K562 (cell line): ENCODE measurements around the gene TBL1X. TPM values are rescaled to one million over a fixed set of nuclear protein-coding genes. Genes with fewer than 3 reads are reported as not detected.

Experiments used
- ATAC-seq: fragments of 200-7000 bp; cut with Tn5 transposase; 3 replicates; pipeline ENCODE4 v1.9.1; 2020; ENCODE audit warnings: moderate library complexity
- BruUV-seq: library from RNA; stranded (reverse); fragments of 400-500 nt; replicated peaks from 2 replicates; lab custom pipeline; 2021; lab: Mats Ljungman, UMichigan
- CTCF ChIA-PET: fragments of 300-600 bp; formaldehyde crosslinking; extraction: SDS; loops from one replicate; lab custom pipeline; 2021; ENCODE audit warnings: low intra/inter-chr PET ratio; lab: Yijun Ruan, JAX
- POLR2A ChIA-PET: fragments of 300-600, 350-650 bp; sonication (Branson Sonifier 250); formaldehyde crosslinking; extraction: SDS; loops from one replicate; lab custom pipeline; 2021; ENCODE audit warnings: antibody characterized with exemption, inconsistent platforms; lab: Yijun Ruan, JAX
- DNase-seq, 4 experiments: peaks; one replicate each; pipeline versions ENCODE4 v3.0.0 to v3.0.0-alpha.2; 2011 to 2018; ENCODE audit warnings: low spot score in 3 of 4, mixed read lengths in 3 of 4; ENCODE audit errors: extremely low read depth in 1 of 4
- FAIRE-seq: peaks from 2 replicates; lab custom pipeline; 2011; peaks lifted over from hg19 to GRCh38; lab: Jason Lieb, UNC
- H2AFZ ChIP-seq: 2 replicates; pipeline ENCODE4 v1.6.0; 2011; ENCODE audit warnings: low read depth, low read length, control low read depth, inconsistent platforms
- H3K27ac ChIP-seq: fragments of 200-600 bp; 3 replicates; pipeline ENCODE4 v1.8.0; 2011; ENCODE audit warnings: low read depth, mild to moderate bottlenecking, control low read depth, inconsistent platforms, low read length, moderate library complexity, mixed read lengths; ENCODE audit errors: extremely low read depth
- H3K27me3 ChIP-seq, 2 experiments: fragments of 300-600 bp in 1 of 2; 2 replicates in 1 of 2; 3 replicates in 1 of 2; pipeline versions ENCODE4 v1.6.0 to v1.8.0; 2011; ENCODE audit warnings: inconsistent platforms in 2 of 2, low read length in 2 of 2, mild to moderate bottlenecking in 1 of 2, mixed read lengths in 1 of 2, moderate library complexity in 1 of 2; ENCODE audit not compliant: control insufficient read depth in 2 of 2, insufficient read depth in 2 of 2
- H3K36me3 ChIP-seq: fragments of 300-600 bp; 3 replicates; pipeline ENCODE4 v1.8.0; 2011; ENCODE audit warnings: mild to moderate bottlenecking, low read length, inconsistent platforms; ENCODE audit not compliant: control insufficient read depth, insufficient read depth
- H3K4me1 ChIP-seq, 2 experiments: fragments of 200-600 bp in 1 of 2; replicated peaks in 1 of 2; 2 replicates in 1 of 2; 3 replicates in 1 of 2; pipeline versions ENCODE4 v1.5.1 to v1.8.0; 2011; ENCODE audit warnings: inconsistent platforms in 2 of 2, low read length in 2 of 2, mild to moderate bottlenecking in 1 of 2, mixed read lengths in 1 of 2, moderate library complexity in 1 of 2; ENCODE audit not compliant: control insufficient read depth in 2 of 2, insufficient read depth in 2 of 2
- H3K4me2 ChIP-seq: 2 replicates; pipeline ENCODE4 v1.6.1; 2011; ENCODE audit warnings: low read length, control low read depth, inconsistent platforms, mixed read lengths; ENCODE audit not compliant: insufficient read depth
- H3K4me3 ChIP-seq: fragments of 200-600 bp; sonication (generic), shearing (Covaris generic); 2 replicates; pipeline ENCODE4 v1.5.1; 2016; ENCODE audit warnings: control low read depth, inconsistent platforms
- H3K79me2 ChIP-seq: fragments of 200-600 bp; 3 replicates; pipeline ENCODE4 v1.8.0; 2011; ENCODE audit warnings: low read length, inconsistent platforms; ENCODE audit not compliant: control insufficient read depth, insufficient read depth
- H3K9ac ChIP-seq, 2 experiments: 2 replicates each; pipeline versions ENCODE4 v1.6.0 to v1.6.1; 2011; ENCODE audit warnings: low read depth in 2 of 2, low read length in 2 of 2, control low read depth in 1 of 2, inconsistent platforms in 1 of 2, mild to moderate bottlenecking in 1 of 2, mixed read lengths in 1 of 2; ENCODE audit not compliant: insufficient read depth in 1 of 2
- H3K9me1 ChIP-seq: one replicate; pipeline ENCODE4 v1.6.0; 2011; ENCODE audit warnings: inconsistent platforms, mild to moderate bottlenecking, low read length, moderate library complexity; ENCODE audit not compliant: control insufficient read depth, insufficient read depth
- H3K9me3 ChIP-seq: replicated peaks from 2 replicates; pipeline ENCODE4 v1.5.1; 2011; ENCODE audit warnings: low read depth, low read length, inconsistent platforms; ENCODE audit not compliant: control insufficient read depth, insufficient read depth
- H4K20me1 ChIP-seq: replicated peaks from 2 replicates; pipeline ENCODE4 v1.6.1; 2011; ENCODE audit warnings: low read length, inconsistent platforms, mixed read lengths; ENCODE audit not compliant: control insufficient read depth, insufficient read depth
- FOXK1 ChIP-seq: sonication (generic); formaldehyde crosslinking; IDR thresholded peaks from 2 replicates; pipeline ENCODE4 v1.8.0; 2022; ENCODE audit warnings: missing genetic modification reagents, mild to moderate bottlenecking, borderline replicate concordance
- GTF2A2 ChIP-seq: IDR thresholded peaks from 2 replicates; pipeline ENCODE4 v1.6.1; 2016; ENCODE audit warnings: mild to moderate bottlenecking, missing genetic modification characterization, missing compliant biosample characterization
- NR1H2 ChIP-seq: sonication (generic); formaldehyde crosslinking; IDR thresholded peaks from 2 replicates; pipeline ENCODE4 v1.4.0; 2020; ENCODE audit warnings: mild to moderate bottlenecking, missing genetic modification reagents
- PHB ChIP-seq: fragments of 250-450 bp; sonication (Bioruptor Pico); IDR thresholded peaks from 2 replicates; pipeline ENCODE4 v1.5.0; 2021
- PRDM10 ChIP-seq: fragments of 450-650 bp; IDR thresholded peaks from 2 replicates; pipeline ENCODE4 v1.6.1; 2018; ENCODE audit not compliant: partially characterized antibody
- RB1 ChIP-seq: fragments of 450-650 bp; IDR thresholded peaks from 2 replicates; pipeline ENCODE4 v1.6.1; 2017; ENCODE audit warnings: low read depth, mild to moderate bottlenecking
- SLC30A9 ChIP-seq: fragments of 250-450 bp; sonication (Bioruptor Pico); IDR thresholded peaks from 2 replicates; pipeline ENCODE4 v1.8.0; 2022; ENCODE audit warnings: mild to moderate bottlenecking, moderate library complexity
- SMARCC2 ChIP-seq: fragments of 450-650 bp; IDR thresholded peaks from 2 replicates; pipeline ENCODE4 v1.6.1; 2017; ENCODE audit warnings: antibody characterized with exemption, moderate library complexity, mild to moderate bottlenecking, low read depth
- TAF7 ChIP-seq: fragments of 450-650 bp; IDR thresholded peaks from 2 replicates; pipeline ENCODE4 v1.6.1; 2016; ENCODE audit warnings: missing genetic modification characterization, missing compliant biosample characterization
- THRAP3 ChIP-seq: fragments of 450-650 bp; IDR thresholded peaks from 2 replicates; pipeline ENCODE4 v1.6.1; 2016; ENCODE audit warnings: mild to moderate bottlenecking, inconsistent platforms, borderline replicate concordance
- TRIM28 ChIP-seq: fragments of 450-650 bp; IDR thresholded peaks from 2 replicates; pipeline ENCODE4 v1.6.1; 2017
- ZBTB2 ChIP-seq: fragments of 450-650 bp; IDR thresholded peaks from 2 replicates; pipeline ENCODE4 v1.6.1; 2016; ENCODE audit warnings: antibody characterized with exemption
- ZNF140 ChIP-seq: fragments of 250-450 bp; sonication (Bioruptor Pico); IDR thresholded peaks from 2 replicates; pipeline ENCODE4 v1.8.0; 2021; ENCODE audit warnings: moderate library complexity, mild to moderate bottlenecking, inconsistent platforms
- ZNF398 ChIP-seq: fragments of 250-450 bp; sonication (Bioruptor Pico); IDR thresholded peaks from 2 replicates; pipeline ENCODE4 v1.8.0; 2021; ENCODE audit warnings: moderate library complexity, mild to moderate bottlenecking, inconsistent platforms
- ZNF512 ChIP-seq: IDR thresholded peaks from 2 replicates; pipeline ENCODE4 v1.6.1; 2016; ENCODE audit warnings: missing genetic modification characterization, missing compliant biosample characterization
- WGBS: fragments of 100-300 bp; shearing (Covaris generic); methylation state at CpG from one replicate; pipeline ENCODE4 v1.1.6; 2016; ENCODE audit warnings: low coverage, mixed read lengths; ENCODE audit not compliant: insufficient coverage; ENCODE audit errors: missing lambda C conversion rate; 5-methylcytosine and 5-hydroxymethylcytosine counted together
- in situ Hi-C: fragments of 300-500 bp; cut with MboI; formaldehyde crosslinking; loops from 4 replicates; pipeline ENCODE4 v1.15.0; 2018; ENCODE audit warnings: inconsistent platforms, mixed read lengths
- intact Hi-C: fragments of 100-400 bp; cut with micrococcal nuclease; formaldehyde crosslinking; loops from 2 replicates; pipeline ENCODE4 v1.14.2; 2022
- polyA plus RNA-seq, 8 experiments: library from polyadenylated mRNA; depleted of rRNA in 4 of 8; stranded (reverse) in 5 of 8; unstranded in 3 of 8; fragments of >200 nt; fragmentation: Nextera tagmentation in 2 of 8; fragmentation: Illumina TruSeq in 1 of 8; extraction: Ambion mirVana in 2 of 8; extraction: Trizol in 1 of 8; gene quantifications; 2 replicates each; pipeline versions ENCODE4 v1.2.1 to v1.2.3, GENCODE V29; 2011 to 2014; ENCODE audit warnings: inconsistent platforms in 1 of 8, missing spikeins in 1 of 8
- total RNA-seq, 7 experiments: library from RNA; depleted of rRNA in 6 of 7; stranded (reverse); fragments of >200 nt in 6 of 7; fragmentation: Illumina TruSeq in 2 of 7; extraction: Trizol in 2 of 7; gene quantifications; 2 replicates each; pipeline versions ENCODE4 v1.2.1 to v1.2.3, GENCODE V29; 2011 to 2021; ENCODE audit warnings: low replicate concordance in 1 of 7

Gene TBL1X
- total and polyA plus RNA-seq, 9 of the 15 experiments (the other 6 are each of a cell fraction or from before 2014, with no cell fraction given) = 6.0 to 49.6 (median 19.7) TPM

GRCh38 chrX:9681011-9681410 is 216.2 kb downstream of the TBL1X start:
- BruUV-seq = no TSS peak
- Histone ChIP-seq H3K4me2 (no peak overlapping the region), H3K9ac (no peak overlapping the region), H3K27me3 (no peaks in the 10 kb centered on the region), H3K79me2 (no peaks in the 10 kb centered on the region), H3K4me1 (no peaks in the 10 kb centered on the region), H2AFZ (no peak overlapping the region), H3K4me3 (no peak overlapping the region), H4K20me1 (0 out of 2 replicates have a peak, but pooled peaks cover 4% of the 10 kb centered on the region), H3K9me1 (no peaks in the 10 kb centered on the region), H3K27ac (no peak overlapping the region), H3K36me3 (peaks cover 10% of the 10 kb centered on the region; the same call in 2 of the 3 replicates), H3K9me3 (no peaks in the 10 kb centered on the region)
- CTCF ChIA-PET = interaction anchor here (0.7 kb wide), 1 partner anchor 266 kb away, joined by 3 read pairs; no protein-coding TSS in a partner anchor
- 90% methylated on average over 9 of the region's 9 CpGs for WGBS
- POLR2A ChIA-PET = no interaction called here
- FAIRE-seq (no peak), DNase-seq (no peak), ATAC-seq (no peak)
- in situ Hi-C loops = no loop called here
- intact Hi-C loops = no loop called here
- TF ChIP-seq GTF2A2 (tag) = no peak
- no peak for TF ChIP-seq FOXK1
- TF ChIP-seq SLC30A9 (CRISPR knock-in tag) = no peak
- TF ChIP-seq PRDM10 = no peak
- no peak for TF ChIP-seq ZNF512
- TF ChIP-seq RB1 = no peak
- no peak for TF ChIP-seq THRAP3
- no peak for TF ChIP-seq ZNF140
- no peak for TF ChIP-seq TAF7
- no peak for TF ChIP-seq NR1H2 (CRISPR knock-in tag)
- TF ChIP-seq PHB (CRISPR knock-in tag) = no peak
- no peak for TF ChIP-seq SMARCC2
- no peak for TF ChIP-seq ZBTB2
- no peak for TF ChIP-seq TRIM28
- TF ChIP-seq ZNF398 = no peak
